Measurements from ENCODE around the gene RGS3.

The RGS3 gene

GRCh38 chr9:113475031-113475430, 11.5 kb downstream of the RGS3 start:
- DNase-seq = no peak
- Mint-ChIP-seq H3K27ac (no peak overlapping the region), H3K36me3 (ENCODE audit: low read depth) (peaks cover 10% of the 10 kb centered on the region), H3K9me3 (peaks cover 10% of the 10 kb centered on the region), H3K4me1 (peaks cover 3% of the 10 kb centered on the region), H3K27me3 (ENCODE audit: low read depth, poor library complexity) (peaks cover 30% of the 10 kb centered on the region), H3K4me3 (no peak overlapping the region)
- TF ChIP-seq, protein P1, sequence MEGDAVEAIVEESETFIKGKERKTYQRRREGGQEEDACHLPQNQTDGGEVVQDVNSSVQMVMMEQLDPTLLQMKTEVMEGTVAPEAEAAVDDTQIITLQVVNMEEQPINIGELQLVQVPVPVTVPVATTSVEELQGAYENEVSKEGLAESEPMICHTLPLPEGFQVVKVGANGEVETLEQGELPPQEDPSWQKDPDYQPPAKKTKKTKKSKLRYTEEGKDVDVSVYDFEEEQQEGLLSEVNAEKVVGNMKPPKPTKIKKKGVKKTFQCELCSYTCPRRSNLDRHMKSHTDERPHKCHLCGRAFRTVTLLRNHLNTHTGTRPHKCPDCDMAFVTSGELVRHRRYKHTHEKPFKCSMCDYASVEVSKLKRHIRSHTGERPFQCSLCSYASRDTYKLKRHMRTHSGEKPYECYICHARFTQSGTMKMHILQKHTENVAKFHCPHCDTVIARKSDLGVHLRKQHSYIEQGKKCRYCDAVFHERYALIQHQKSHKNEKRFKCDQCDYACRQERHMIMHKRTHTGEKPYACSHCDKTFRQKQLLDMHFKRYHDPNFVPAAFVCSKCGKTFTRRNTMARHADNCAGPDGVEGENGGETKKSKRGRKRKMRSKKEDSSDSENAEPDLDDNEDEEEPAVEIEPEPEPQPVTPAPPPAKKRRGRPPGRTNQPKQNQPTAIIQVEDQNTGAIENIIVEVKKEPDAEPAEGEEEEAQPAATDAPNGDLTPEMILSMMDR (IDR thresholded peaks at IDR 0.05) = no peak

GRCh38 chr9:113475992-113476391, 12.5 kb downstream of the RGS3 start:
- H3K9me3 Mint-ChIP-seq = peaks cover 10% of the 10 kb centered on the region
- no peak overlapping the region for H3K4me3 Mint-ChIP-seq
- H3K4me1 Mint-ChIP-seq = peaks cover 3% of the 10 kb centered on the region
- TF ChIP-seq, protein P1 (IDR thresholded peaks at IDR 0.05) = no peak
- H3K27me3 Mint-ChIP-seq (ENCODE audit: low read depth, poor library complexity) = peaks cover 26% of the 10 kb centered on the region
- H3K27ac Mint-ChIP-seq = peak overlapping the region; percentile 52
- DNase-seq = no peak
- H3K36me3 Mint-ChIP-seq (ENCODE audit: low read depth) = peaks cover 10% of the 10 kb centered on the region

GRCh38 chr9:113476511-113476916, 13.0 kb downstream of the RGS3 start:
- H3K9me3 Mint-ChIP-seq = peaks cover 10% of the 10 kb centered on the region
- peaks cover 10% of the 10 kb centered on the region for H3K36me3 Mint-ChIP-seq (ENCODE audit: low read depth)
- TF ChIP-seq, protein P1 (IDR thresholded peaks at IDR 0.05) = no peak
- peaks cover 28% of the 10 kb centered on the region for H3K27me3 Mint-ChIP-seq (ENCODE audit: low read depth, poor library complexity)
- H3K27ac Mint-ChIP-seq = no peak overlapping the region
- H3K4me1 Mint-ChIP-seq = no peaks in the 10 kb centered on the region
- H3K4me3 Mint-ChIP-seq = no peak overlapping the region
- no peak for DNase-seq

DNA sequence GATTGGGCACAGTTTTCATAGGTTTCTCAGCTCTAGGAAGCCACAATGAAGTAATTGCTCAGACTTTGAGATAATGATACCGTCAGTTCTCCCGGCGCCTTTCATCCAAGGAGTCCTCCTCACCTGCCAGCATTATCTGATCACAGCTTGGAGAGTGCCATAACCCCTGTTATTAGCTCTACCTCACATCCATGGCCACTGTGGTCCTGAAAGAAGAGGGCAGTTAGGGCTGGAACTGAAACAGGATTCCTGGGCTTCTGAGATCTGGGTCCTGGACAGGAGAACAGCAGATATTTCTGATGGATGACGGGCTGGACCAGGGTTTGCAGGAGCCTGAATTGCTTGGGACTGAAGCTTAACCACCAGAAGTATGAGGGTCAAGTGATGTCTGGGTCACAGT, 13.5 kb downstream of the RGS3 start:
- Mint-ChIP-seq H3K9me3 (peaks cover 6% of the 10 kb centered on the region), H3K4me3 (no peak overlapping the region), H3K27me3 (ENCODE audit: low read depth, poor library complexity) (peaks cover 28% of the 10 kb centered on the region), H3K27ac (peak overlapping the region; percentile 45), H3K36me3 (ENCODE audit: low read depth) (peaks cover 6% of the 10 kb centered on the region), H3K4me1 (no peaks in the 10 kb centered on the region)
- TF ChIP-seq, protein P1 (IDR thresholded peaks at IDR 0.05) = no peak
- DNase-seq = no peak

GRCh38 chr9:113477661-113478060, 14.1 kb downstream of the RGS3 start:
- peaks cover 28% of the 10 kb centered on the region for H3K27me3 Mint-ChIP-seq (ENCODE audit: low read depth, poor library complexity)
- H3K4me3 Mint-ChIP-seq = no peak overlapping the region
- H3K27ac Mint-ChIP-seq = no peak overlapping the region
- H3K36me3 Mint-ChIP-seq (ENCODE audit: low read depth) = no peaks in the 10 kb centered on the region
- H3K9me3 Mint-ChIP-seq = no peaks in the 10 kb centered on the region
- DNase-seq = no peak
- TF ChIP-seq, protein P1 (IDR thresholded peaks at IDR 0.05) = no peak
- no peaks in the 10 kb centered on the region for H3K4me1 Mint-ChIP-seq

DNA sequence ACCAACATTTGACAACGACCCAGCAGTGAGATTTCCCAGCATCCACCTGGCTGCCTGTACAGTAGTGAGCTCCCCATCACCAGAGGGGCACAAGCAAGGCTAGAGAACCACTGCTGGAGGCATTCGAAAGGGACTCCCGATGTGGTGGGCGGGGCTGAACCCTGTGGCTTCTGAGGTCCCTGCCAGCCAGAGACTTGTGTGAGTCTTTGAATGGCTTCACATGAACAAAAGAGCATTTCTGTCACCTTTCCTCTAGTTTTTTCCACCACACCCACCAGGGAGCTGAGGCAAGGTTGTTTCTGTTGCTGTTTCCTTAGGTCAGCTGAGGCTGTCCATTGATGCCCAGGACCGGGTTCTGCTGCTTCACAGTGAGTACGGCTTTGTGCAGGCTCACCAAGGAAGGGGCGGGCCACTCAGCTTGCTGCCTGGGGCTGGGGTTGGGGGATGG, 15.7 kb downstream of the RGS3 start:
- Mint-ChIP-seq H3K27me3 (ENCODE audit: low read depth, poor library complexity) (peaks cover 25% of the 10 kb centered on the region), H3K4me1 (no peaks in the 10 kb centered on the region), H3K27ac (no peak overlapping the region), H3K9me3 (no peaks in the 10 kb centered on the region), H3K4me3 (no peak overlapping the region), H3K36me3 (ENCODE audit: low read depth) (no peaks in the 10 kb centered on the region)
- TF ChIP-seq, protein P1 (IDR thresholded peaks at IDR 0.05) = no peak
- no peak for DNase-seq
